GM21786 (cell line): Measurements from ENCODE around the gene DAB2IP.

Source experiments
- ATAC-seq: cut with Tn5 transposase; IDR thresholded peaks from one replicate; pipeline ENCODE4 v1.9.1; 2021; ENCODE audit not compliant: unreplicated experiment

DAB2IP gene

GRCh38 chr9:121813519-121814210 is 162.2 kb downstream of the DAB2IP start:
- ATAC-seq, result no peak

GRCh38 chr9:121814594-121814993 is 163.2 kb downstream of the DAB2IP start:
- ATAC-seq, result no peak

- ATAC-seq, result no peak
These were observed 163.7 kb downstream of the DAB2IP start for GRCh38 chr9:121815084-121815483.

- no peak for ATAC-seq
These were observed 164.4 kb downstream of the DAB2IP start for GRCh38 chr9:121815546-121816448.

GRCh38 chr9:121816449-121816817 is 165.0 kb downstream of the DAB2IP start:
- ATAC-seq, result no peak

GRCh38 chr9:121816845-121817450 is 165.5 kb downstream of the DAB2IP start:
- ATAC-seq, result no peak

GRCh38 chr9:121817476-121817875 is 166.0 kb downstream of the DAB2IP start:
- no peak for ATAC-seq

GRCh38 chr9:121818016-121818661 is 166.7 kb downstream of the DAB2IP start:
- no peak for ATAC-seq

GRCh38 chr9:121818841-121819427 is 167.5 kb downstream of the DAB2IP start:
- no peak for ATAC-seq

- ATAC-seq, result no peak
These were observed 168.2 kb downstream of the DAB2IP start for GRCh38 chr9:121819428-121820231.

- no peak for ATAC-seq
These were observed 169.0 kb downstream of the DAB2IP start for GRCh38 chr9:121820286-121821005.

GRCh38 chr9:121821326-121821725 is 169.9 kb downstream of the DAB2IP start:
- ATAC-seq, result no peak

GRCh38 chr9:121822093-121823085 is 171.0 kb downstream of the DAB2IP start:
- ATAC-seq, result no peak

GRCh38 chr9:121823451-121824169 is 172.2 kb downstream of the DAB2IP start:
- ATAC-seq, result no peak

GRCh38 chr9:121824651-121825030 is 173.2 kb downstream of the DAB2IP start:
- no peak for ATAC-seq

- no peak for ATAC-seq
These were observed 173.7 kb downstream of the DAB2IP start for GRCh38 chr9:121825031-121825691.

GRCh38 chr9:121826711-121827110 is 175.3 kb downstream of the DAB2IP start:
- no peak for ATAC-seq
